ENCODE data around the gene MRI1. TPM values are rescaled to one million over a fixed set of nuclear protein-coding genes. Genes with fewer than 3 reads are reported as not detected.
"Not testable (repeated sequence)": the region's sequence is repeated elsewhere in the genome, so short reads cannot be mapped to it uniquely, and the experiment has no call there.

The MRI1 gene
- total RNA-seq, 6 donors from 2014 or later: 29.4 to 155 (median 42.3) TPM

GRCh38 chr19:13747098-13747453 is 17.2 kb upstream of the MRI1 start:
- ATAC-seq (ENCODE audit: low FRiP score in 2 of 2) (no peak), DNase-seq (no peak)
- no peak for TF ChIP-seq EP300 (IDR thresholded peaks at IDR 0.05)
- TF ChIP-seq, protein P1, sequence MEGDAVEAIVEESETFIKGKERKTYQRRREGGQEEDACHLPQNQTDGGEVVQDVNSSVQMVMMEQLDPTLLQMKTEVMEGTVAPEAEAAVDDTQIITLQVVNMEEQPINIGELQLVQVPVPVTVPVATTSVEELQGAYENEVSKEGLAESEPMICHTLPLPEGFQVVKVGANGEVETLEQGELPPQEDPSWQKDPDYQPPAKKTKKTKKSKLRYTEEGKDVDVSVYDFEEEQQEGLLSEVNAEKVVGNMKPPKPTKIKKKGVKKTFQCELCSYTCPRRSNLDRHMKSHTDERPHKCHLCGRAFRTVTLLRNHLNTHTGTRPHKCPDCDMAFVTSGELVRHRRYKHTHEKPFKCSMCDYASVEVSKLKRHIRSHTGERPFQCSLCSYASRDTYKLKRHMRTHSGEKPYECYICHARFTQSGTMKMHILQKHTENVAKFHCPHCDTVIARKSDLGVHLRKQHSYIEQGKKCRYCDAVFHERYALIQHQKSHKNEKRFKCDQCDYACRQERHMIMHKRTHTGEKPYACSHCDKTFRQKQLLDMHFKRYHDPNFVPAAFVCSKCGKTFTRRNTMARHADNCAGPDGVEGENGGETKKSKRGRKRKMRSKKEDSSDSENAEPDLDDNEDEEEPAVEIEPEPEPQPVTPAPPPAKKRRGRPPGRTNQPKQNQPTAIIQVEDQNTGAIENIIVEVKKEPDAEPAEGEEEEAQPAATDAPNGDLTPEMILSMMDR (IDR thresholded peaks at IDR 0.05): no peak
- TF ChIP-seq POLR2A (IDR thresholded peaks at IDR 0.05): no peak
- TF ChIP-seq POLR2AphosphoS5 (IDR thresholded peaks at IDR 0.05): no peak
- Histone ChIP-seq H3K4me1 (peaks cover 11 to 31% (median 13%) of the 10 kb centered on the region in 4 donors), H3K4me3 (peak overlapping the region in 3 of 4 donors; percentile 70 to 84 (median 83)), H3K27me3 (no peaks in the 10 kb centered on the region), H3K27ac (peak overlapping the region in 3 of 4 donors; percentile 89 to 91 (median 90)), H3K9me3 (no peaks in the 10 kb centered on the region), H3K36me3 (peaks cover 0 to 11% (median 8%) of the 10 kb centered on the region in 4 donors)
- WGBS, 2 donors: 95 to 96% methylated on average over 8 of the region's 8 CpGs

GRCh38 chr19:13748169-13748828 is 16.0 kb upstream of the MRI1 start:
- 1 to 5% methylated on average over 25 of the region's 25 CpGs for WGBS, 2 donors

GRCh38 chr19:13751436-13751835 is 12.9 kb upstream of the MRI1 start:
- Histone ChIP-seq H3K27me3 (no peaks in the 10 kb centered on the region), H3K27ac (no peak overlapping the region), H3K4me1 (peaks cover 11 to 20% (median 13%) of the 10 kb centered on the region in 4 donors), H3K9me3 (no peaks in the 10 kb centered on the region), H3K4me3 (no peak overlapping the region), H3K36me3 (peaks cover 31 to 53% (median 45%) of the 10 kb centered on the region in 4 donors)
- 87 to 94% methylated on average over 13 to 16 of the region's 16 CpGs for WGBS, 2 donors
- TF ChIP-seq, protein P1 (IDR thresholded peaks at IDR 0.05): no peak
- no peak for TF ChIP-seq POLR2AphosphoS5 (IDR thresholded peaks at IDR 0.05)
- no peak for TF ChIP-seq POLR2A (IDR thresholded peaks at IDR 0.05)
- no peak for TF ChIP-seq EP300 (IDR thresholded peaks at IDR 0.05)
- ATAC-seq (ENCODE audit: low FRiP score in 2 of 2) (no peak), DNase-seq (no peak)

More at GRCh38 chr19:13748169-13748828, 16.0 kb upstream of the MRI1 start:
- H3K9me3 ChIP-seq: no peaks in the 10 kb centered on the region
- peaks cover 11 to 27% (median 13%) of the 10 kb centered on the region in 4 donors for H3K4me1 ChIP-seq
- no peak for ATAC-seq (ENCODE audit: low FRiP score in 2 of 2)
- TF ChIP-seq POLR2A (IDR thresholded peaks at IDR 0.05) (no peak), EP300 (IDR thresholded peaks at IDR 0.05) (no peak), POLR2AphosphoS5 (IDR thresholded peaks at IDR 0.05) (no peak)
- TF ChIP-seq, protein P1 (IDR thresholded peaks at IDR 0.05): no peak
- DNase-seq: peak in 1 of 2 donors; percentile 30
- H3K4me3 ChIP-seq: peak overlapping the region; percentile 60 to 84 (median 76)
- peak overlapping the region; percentile 89 to 91 (median 90) for H3K27ac ChIP-seq
- H3K27me3 ChIP-seq: no peaks in the 10 kb centered on the region
- H3K36me3 ChIP-seq: peaks cover 6 to 24% (median 19%) of the 10 kb centered on the region in 4 donors

GRCh38 chr19:13753622-13754021 is 10.7 kb upstream of the MRI1 start:
- Histone ChIP-seq H3K4me1 (peaks cover 7 to 13% (median 8%) of the 10 kb centered on the region in 4 donors), H3K36me3 (peaks cover 41 to 75% (median 66%) of the 10 kb centered on the region in 4 donors)
- WGBS, 2 donors: 82 to 89% methylated on average over 7 of the region's 7 CpGs
- ATAC-seq (ENCODE audit: low FRiP score in 2 of 2); H3K4me3 ChIP-seq; DNase-seq; H3K27ac ChIP-seq; H3K9me3 ChIP-seq; H3K27me3 ChIP-seq: not testable (repeated sequence)

DNA sequence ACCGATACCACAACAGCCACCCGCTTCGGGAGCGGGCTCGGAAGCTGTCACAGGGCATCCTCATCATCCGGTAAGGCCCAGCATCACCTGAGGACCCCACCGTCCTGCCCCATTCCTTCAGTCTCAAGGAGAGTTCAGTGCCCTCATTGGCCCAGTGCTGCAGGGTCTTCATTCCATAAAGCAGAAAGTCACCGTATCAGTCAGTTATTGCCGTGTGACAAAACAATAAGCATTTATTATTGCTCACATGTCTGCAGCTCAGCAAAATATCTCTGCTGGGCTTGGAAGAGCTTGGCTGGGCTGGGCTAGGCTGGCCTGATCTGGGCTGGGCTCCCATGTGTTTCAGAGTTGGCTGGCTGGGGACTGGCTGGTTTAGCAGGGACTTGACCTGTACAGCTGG is 8.1 kb upstream of the MRI1 start:
- Histone ChIP-seq H3K4me3 (no peak overlapping the region), H3K4me1 (no peaks in the 10 kb centered on the region), H3K27me3 (no peaks in the 10 kb centered on the region), H3K9me3 (no peaks in the 10 kb centered on the region), H3K36me3 (peaks cover 48 to 98% (median 86%) of the 10 kb centered on the region in 4 donors), H3K27ac (no peak overlapping the region)
- TF ChIP-seq POLR2AphosphoS5 (IDR thresholded peaks at IDR 0.05) (no peak), EP300 (IDR thresholded peaks at IDR 0.05) (no peak)
- TF ChIP-seq, protein P1 (IDR thresholded peaks at IDR 0.05): no peak
- DNase-seq: no peak
- ATAC-seq (ENCODE audit: low FRiP score in 2 of 2): no peak
- WGBS, 2 donors: 96 to 99% methylated on average over 9 of the region's 9 CpGs
